HCT116 (cell line): ENCODE measurements around the gene MIEF1. TPM values are rescaled to one million over a fixed set of nuclear protein-coding genes. Genes with fewer than 3 reads are reported as not detected.

Source experiments
- ATAC-seq: fragments of 200-7000 bp; cut with Tn5 transposase; 2 replicates; pipeline ENCODE4 v1.9.1; 2020; ENCODE audit warnings: mild to moderate bottlenecking, moderate library complexity
- BruUV-seq: library from RNA; stranded (reverse); fragments of 400-500 nt; replicated peaks from 2 replicates; lab custom pipeline; 2021; lab: Mats Ljungman, UMichigan
- CTCF ChIA-PET: fragments of 300-600 bp; sonication (Branson Sonifier 250); formaldehyde crosslinking; loops from one replicate; lab custom pipeline; 2021; ENCODE audit warnings: antibody characterized with exemption; lab: Charles Lee
- POLR2A ChIA-PET: fragments of 300-600, 350-600 bp; sonication (Branson Sonifier 250); formaldehyde crosslinking; loops from one replicate; lab custom pipeline; 2021; ENCODE audit warnings: antibody characterized with exemption; lab: Charles Lee
- RAD21 ChIA-PET, 2 experiments: fragments of 300-600 bp; sonication (Branson Sonifier 250); formaldehyde crosslinking; loops; one replicate each; lab custom pipeline; 2023; ENCODE audit warnings: low total read pairs in 2 of 2; ENCODE audit not compliant: uncharacterized antibody in 2 of 2, unreplicated experiment in 2 of 2, low non-redundant PET in 1 of 2; lab: Charles Lee
- DNase-seq: peaks from one replicate; pipeline ENCODE4 v3.0.0-alpha.2; 2010; ENCODE audit warnings: low read depth, low spot score
- H2AFZ ChIP-seq: fragments of 200-600 bp; shearing (Covaris generic), sonication (generic); 2 replicates; pipeline ENCODE4 v1.6.1; 2017; ENCODE audit warnings: low read depth, mixed run types, mixed read lengths, antibody characterized with exemption, low read length; ENCODE audit not compliant: poor library complexity, severe bottlenecking
- H3K27ac ChIP-seq: 2 replicates; pipeline ENCODE4 v1.5.1; 2012; ENCODE audit warnings: low read depth, low read length
- H3K27me3 ChIP-seq: fragments of 200-600 bp; sonication (generic); 2 replicates; pipeline ENCODE4 v1.6.1; 2016; ENCODE audit warnings: mixed run types, low read length, mixed read lengths; ENCODE audit not compliant: insufficient read depth
- H3K36me3 ChIP-seq, 2 experiments: fragments of 200-500 bp in 1 of 2; fragments of 200-600 bp in 1 of 2; sonication (Bioruptor generic) in 1 of 2; sonication (generic) in 1 of 2; 2 replicates each; pipeline versions ENCODE4 v1.5.1 to v1.6.1; 2014 to 2016; ENCODE audit warnings: low read length in 2 of 2, inconsistent platforms in 1 of 2, mixed read lengths in 1 of 2, mixed run types in 1 of 2; ENCODE audit not compliant: insufficient read depth in 2 of 2, control insufficient read depth in 1 of 2
- H3K4me1 ChIP-seq, 2 experiments: fragments of 200-600 bp in 1 of 2; sonication (generic) in 1 of 2; 2 replicates each; pipeline versions ENCODE4 v1.5.1 to v1.6.1; 2012 to 2017; ENCODE audit warnings: low read length in 2 of 2, inconsistent platforms in 1 of 2, mild to moderate bottlenecking in 1 of 2, mixed read lengths in 1 of 2, mixed run types in 1 of 2, moderate library complexity in 1 of 2; ENCODE audit not compliant: insufficient read depth in 2 of 2, control insufficient read depth in 1 of 2
- H3K4me2 ChIP-seq: fragments of 200-600 bp; sonication (generic); 2 replicates; pipeline ENCODE4 v1.6.1; 2017; ENCODE audit warnings: mixed run types, low read length, mixed read lengths
- H3K4me3 ChIP-seq, 2 experiments: fragments of 200-600 bp in 1 of 2; sonication (generic) in 1 of 2; replicated peaks in 1 of 2; 2 replicates each; pipeline ENCODE4 v1.5.1; 2011 to 2016; ENCODE audit warnings: low read length in 2 of 2, control low read depth in 1 of 2, low read depth in 1 of 2, mild to moderate bottlenecking in 1 of 2, mixed read lengths in 1 of 2, mixed run types in 1 of 2
- H3K79me2 ChIP-seq: fragments of 200-600 bp; sonication (generic); 2 replicates; pipeline ENCODE4 v1.6.1; 2017; ENCODE audit warnings: mild to moderate bottlenecking, mixed run types, low read length, moderate library complexity, mixed read lengths; ENCODE audit not compliant: insufficient read depth
- H3K9ac ChIP-seq: fragments of 200-600 bp; sonication (generic); 2 replicates; pipeline ENCODE4 v1.6.1; 2016; ENCODE audit warnings: low read length, mixed read lengths
- H3K9me2 ChIP-seq: fragments of 200-600 bp; sonication (generic), shearing (Covaris generic); 2 replicates; pipeline ENCODE4 v1.6.1; 2017; ENCODE audit warnings: mixed run types, mild to moderate bottlenecking, moderate library complexity; ENCODE audit not compliant: insufficient read depth
- H3K9me3 ChIP-seq, 2 experiments: fragments of 200-500 bp in 1 of 2; fragments of 200-600 bp in 1 of 2; sonication (Bioruptor generic) in 1 of 2; sonication (generic) in 1 of 2; 2 replicates each; pipeline ENCODE4 v1.6.1; 2014 to 2017; ENCODE audit warnings: low read length in 2 of 2, mixed read lengths in 2 of 2, inconsistent platforms in 1 of 2, low read depth in 1 of 2, mild to moderate bottlenecking in 1 of 2, mixed run types in 1 of 2, moderate library complexity in 1 of 2; ENCODE audit not compliant: control insufficient read depth in 1 of 2, insufficient read depth in 1 of 2
- H4K20me1 ChIP-seq: fragments of 200-600 bp; sonication (generic), shearing (Covaris generic); 2 replicates; pipeline ENCODE4 v1.6.1; 2017; ENCODE audit warnings: mixed run types, mild to moderate bottlenecking, moderate library complexity; ENCODE audit not compliant: insufficient read depth
- CEBPB ChIP-seq: IDR thresholded peaks from 2 replicates; pipeline ENCODE4 v1.6.1; 2012; ENCODE audit warnings: low read depth
- CTCF ChIP-seq, 3 experiments: fragments of 200-600 bp in 1 of 3; sonication (generic) in 1 of 3; IDR thresholded peaks in 2 of 3; conservative IDR thresholded peaks in 1 of 3; 2 replicates each; pipeline ENCODE4 v1.5.1; 2012 to 2017; ENCODE audit warnings: low read depth in 2 of 3, low read length in 2 of 3, antibody characterized with exemption in 1 of 3, borderline replicate concordance in 1 of 3, control low read depth in 1 of 3, mild to moderate bottlenecking in 1 of 3, mixed read lengths in 1 of 3, mixed run types in 1 of 3, moderate library complexity in 1 of 3; ENCODE audit not compliant: insufficient read depth in 1 of 3
- ELF1 ChIP-seq: IDR thresholded peaks from 2 replicates; pipeline ENCODE4 v1.6.1; 2012; ENCODE audit warnings: low read depth, borderline replicate concordance
- EZH2 ChIP-seq: fragments of 200-600 bp; sonication (generic); IDR thresholded peaks from 2 replicates; pipeline ENCODE4 v1.6.1; 2017; ENCODE audit warnings: antibody characterized with exemption, mixed run types
- EZH2phosphoT487 ChIP-seq: fragments of 200-600 bp; IDR thresholded peaks from 2 replicates; pipeline ENCODE4 v1.6.1; 2018; ENCODE audit warnings: antibody characterized with exemption, borderline replicate concordance
- MAX ChIP-seq: IDR thresholded peaks from 2 replicates; pipeline ENCODE4 v1.6.1; 2012
- POLR2A ChIP-seq: IDR thresholded peaks from 2 replicates; pipeline ENCODE4 v1.7.0; 2011; ENCODE audit warnings: borderline replicate concordance; ENCODE audit not compliant: insufficient read depth, insufficient read length; ENCODE audit errors: extremely low read depth
- POLR2AphosphoS5 ChIP-seq: IDR thresholded peaks from 2 replicates; pipeline ENCODE4 v1.6.1; 2011; ENCODE audit warnings: mild to moderate bottlenecking, low read depth, low read length, moderate library complexity
- RAD21 ChIP-seq: IDR thresholded peaks from 2 replicates; pipeline ENCODE4 v1.6.1; 2012; ENCODE audit warnings: low read depth, mild to moderate bottlenecking
- REST ChIP-seq: IDR thresholded peaks from 2 replicates; pipeline ENCODE4 v1.6.1; 2012; ENCODE audit warnings: low read depth
- SP1 ChIP-seq: IDR thresholded peaks from 2 replicates; pipeline ENCODE4 v1.6.1; 2012; ENCODE audit warnings: low read depth
- YY1 ChIP-seq: IDR thresholded peaks from 2 replicates; pipeline ENCODE4 v1.6.1; 2011; ENCODE audit warnings: low read length, low read depth, moderate library complexity, mild to moderate bottlenecking; ENCODE audit not compliant: insufficient replicate concordance; ENCODE audit errors: extremely low read depth
- ZFX ChIP-seq: fragments of 450-650 bp; IDR thresholded peaks from 2 replicates; pipeline ENCODE4 v1.6.1; 2017
- ZNF274 ChIP-seq: fragments of 200-500 bp; sonication (Bioruptor generic); IDR thresholded peaks from 2 replicates; pipeline ENCODE4 v1.6.1; 2014; ENCODE audit warnings: mild to moderate bottlenecking, low read depth, low read length, inconsistent platforms
- intact Hi-C: fragments of 100-400 bp; cut with micrococcal nuclease; formaldehyde crosslinking; loops from 2 replicates; pipeline ENCODE4 v1.10.0; 2022
- total RNA-seq: library from RNA; stranded (reverse); gene quantifications from one replicate; pipeline ENCODE4 v1.2.1, GENCODE V29; 2021; ENCODE audit not compliant: unreplicated experiment

The MIEF1 gene
- total RNA-seq, 1 experiment from 2014 or later: 42.8 TPM

- Histone ChIP-seq H3K9me2 (no peaks in the 10 kb centered on the region), H3K4me2 (no peak overlapping the region), H3K4me3 (no peak overlapping the region), H3K36me3 (no peaks in the 10 kb centered on the region), H3K27me3 (no peaks in the 10 kb centered on the region), H3K79me2 (no peaks in the 10 kb centered on the region), H3K27ac (no peak overlapping the region), H3K9ac (no peak overlapping the region), H3K4me1 (peaks cover 4 to 9% of the 10 kb centered on the region in 2 experiments; a peak in 2 of 4 replicates), H2AFZ (no peak overlapping the region), H4K20me1 (no peaks in the 10 kb centered on the region), H3K9me3 (no peaks in the 10 kb centered on the region)
- TF ChIP-seq POLR2AphosphoS5 (no peak), YY1 (no peak), MAX (no peak), EZH2phosphoT487 (no peak), SP1 (no peak), CEBPB (no peak)
- BruUV-seq: no TSS peak
- ChIA-PET POLR2A (no interaction called here), CTCF (no interaction called here), RAD21 (no interaction called here)
- intact Hi-C loops: no loop called here
- no peak for ATAC-seq
- DNase-seq: no peak
Measured at GRCh38 chr22:39453765-39454378, 48.2 kb upstream of the MIEF1 start.

GRCh38 chr22:39454385-39454871 is 47.7 kb upstream of the MIEF1 start:
- Histone ChIP-seq H3K27ac (no peak overlapping the region), H3K9me2 (no peaks in the 10 kb centered on the region), H2AFZ (no peak overlapping the region), H3K4me2 (no peak overlapping the region), H3K36me3 (no peaks in the 10 kb centered on the region), H3K9ac (no peak overlapping the region), H3K79me2 (no peaks in the 10 kb centered on the region), H3K27me3 (no peaks in the 10 kb centered on the region), H4K20me1 (no peaks in the 10 kb centered on the region), H3K9me3 (no peaks in the 10 kb centered on the region), H3K4me1 (peaks cover 4 to 8% of the 10 kb centered on the region in 2 experiments; a peak in 2 of 4 replicates), H3K4me3 (no peak overlapping the region)
- ChIA-PET CTCF (no interaction called here), RAD21 (no interaction called here), POLR2A (no interaction called here)
- TF ChIP-seq CTCF (IDR thresholded peaks at IDR 0.05 in 2 of 3, conservative IDR thresholded peaks at IDR 0.05 in 1 of 3; ENCODE audit: borderline replicate concordance in 1 of 3, insufficient read depth in 1 of 3, low read depth in 2 of 3, low read length in 2 of 3) (no peak), ZFX (no peak), RAD21 (no peak), POLR2A (no peak), ZNF274 (no peak), SP1 (no peak), MAX (no peak), YY1 (no peak), EZH2 (no peak), ELF1 (no peak), CEBPB (no peak), REST (no peak)
- ATAC-seq: peak; percentile 29; the same call in 1 of the 2 replicates
- DNase-seq: no peak
- intact Hi-C loops: no loop called here
- no TSS peak for BruUV-seq
